Peyer's patch (tissue), 4 donors: ENCODE measurements around the gene PEA15.

Experiments used
- CTCF ChIP-seq, 6 experiments: fragments of 450-650 bp in 4 of 6; fragments of 200-600 bp in 2 of 6; sonication (generic) in 1 of 6; IDR thresholded peaks; one replicate each; pipeline ENCODE4 v1.5.1; 2017 to 2019; ENCODE audit warnings: antibody characterized with exemption in 6 of 6, mild to moderate bottlenecking in 3 of 6, moderate library complexity in 1 of 6
- POLR2A ChIP-seq, 2 donors: fragments of 450-650 bp; IDR thresholded peaks; one replicate each; pipeline ENCODE4 v1.5.1; 2017; ENCODE audit warnings: antibody characterized with exemption in 2 of 2, mild to moderate bottlenecking in 2 of 2, moderate library complexity in 2 of 2

DNA sequence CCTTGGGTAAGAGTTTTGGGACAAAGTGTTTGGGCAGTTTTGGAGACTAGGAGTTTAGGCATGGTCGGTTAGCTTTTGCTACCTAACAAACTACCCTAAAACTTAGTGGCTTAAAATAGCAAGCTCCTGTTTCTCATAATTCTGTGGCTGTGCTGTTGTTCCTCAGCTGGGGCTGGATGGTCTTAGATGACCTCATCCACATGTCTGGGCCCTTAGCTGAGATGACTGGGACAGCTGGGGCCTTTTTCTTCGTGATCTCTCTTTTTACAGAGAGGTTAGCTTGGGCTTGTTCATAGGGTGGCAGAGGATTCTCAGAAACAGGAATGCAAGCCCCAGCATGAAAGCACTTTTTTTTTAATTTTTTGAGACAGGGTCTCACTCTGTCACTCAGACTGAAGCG, 47.2 kb upstream of the PEA15 start:
- no peak for TF ChIP-seq CTCF (IDR thresholded peaks at IDR 0.05)
- no peak for TF ChIP-seq POLR2A (IDR thresholded peaks at IDR 0.05)
